Activated CD8-positive, alpha-beta memory T cell treated with anti-CD3 and anti-CD28 coated beads for 24 hours (primary cell): ENCODE results near the gene CLCN4.

Experiments
- DNase-seq: peaks from one replicate; pipeline ENCODE4 v3.0.0-alpha.2; 2020

Gene CLCN4

DNA sequence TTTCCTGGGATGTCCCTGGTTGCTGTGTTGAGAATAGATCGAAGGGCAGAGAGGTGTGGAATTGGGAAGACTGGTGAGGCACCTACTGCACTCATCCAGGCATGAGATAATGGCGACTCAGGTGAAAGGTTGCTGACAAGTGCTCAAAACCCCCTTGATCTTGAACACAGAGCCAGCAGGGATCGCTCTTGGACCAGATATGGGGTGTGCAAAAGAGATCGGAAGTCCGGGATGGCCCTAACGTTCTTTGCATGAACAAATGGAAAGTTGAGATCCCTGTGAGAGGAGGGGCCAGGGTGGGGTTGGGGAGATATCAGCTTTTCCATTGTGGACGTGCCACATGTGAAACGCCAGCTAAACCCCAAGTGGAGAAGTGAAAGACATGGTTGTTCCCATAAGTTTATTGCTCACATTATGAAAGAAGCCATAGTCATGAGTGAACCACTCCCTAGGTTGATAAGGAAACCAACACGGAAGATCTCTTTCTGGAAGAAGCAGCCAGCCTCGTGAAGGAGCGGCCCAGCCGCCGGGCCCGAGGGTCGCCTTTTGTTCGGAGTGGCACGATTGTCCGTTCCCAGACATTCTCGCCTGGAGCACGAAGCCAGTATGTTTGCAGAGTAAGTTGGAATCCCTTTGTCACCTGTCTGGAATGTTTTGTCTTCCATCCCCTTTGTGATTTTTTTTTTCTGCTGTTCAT lies 22.6 kb upstream of the CLCN4 start:
- no peak for DNase-seq

DNA sequence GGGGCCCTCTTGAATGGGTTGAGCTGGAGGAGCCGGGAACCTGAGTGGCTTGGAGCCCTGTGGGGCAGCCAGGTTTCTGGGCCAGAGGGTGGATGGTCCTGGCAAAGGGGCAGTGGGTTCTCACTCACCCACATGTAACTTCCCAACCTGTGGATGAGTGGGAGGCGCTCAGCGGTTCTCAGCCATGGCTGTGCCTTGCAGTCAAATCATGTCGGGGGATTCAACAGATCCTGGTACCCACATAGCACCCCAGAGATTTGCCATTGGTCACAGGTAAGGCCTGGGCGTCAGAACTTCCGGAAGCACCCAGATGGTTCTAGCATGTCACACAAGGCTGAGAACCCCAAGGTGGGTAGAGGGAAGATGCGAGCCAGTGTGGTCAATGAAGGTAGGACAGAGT lies 21.9 kb upstream of the CLCN4 start:
- no peak for DNase-seq

DNA sequence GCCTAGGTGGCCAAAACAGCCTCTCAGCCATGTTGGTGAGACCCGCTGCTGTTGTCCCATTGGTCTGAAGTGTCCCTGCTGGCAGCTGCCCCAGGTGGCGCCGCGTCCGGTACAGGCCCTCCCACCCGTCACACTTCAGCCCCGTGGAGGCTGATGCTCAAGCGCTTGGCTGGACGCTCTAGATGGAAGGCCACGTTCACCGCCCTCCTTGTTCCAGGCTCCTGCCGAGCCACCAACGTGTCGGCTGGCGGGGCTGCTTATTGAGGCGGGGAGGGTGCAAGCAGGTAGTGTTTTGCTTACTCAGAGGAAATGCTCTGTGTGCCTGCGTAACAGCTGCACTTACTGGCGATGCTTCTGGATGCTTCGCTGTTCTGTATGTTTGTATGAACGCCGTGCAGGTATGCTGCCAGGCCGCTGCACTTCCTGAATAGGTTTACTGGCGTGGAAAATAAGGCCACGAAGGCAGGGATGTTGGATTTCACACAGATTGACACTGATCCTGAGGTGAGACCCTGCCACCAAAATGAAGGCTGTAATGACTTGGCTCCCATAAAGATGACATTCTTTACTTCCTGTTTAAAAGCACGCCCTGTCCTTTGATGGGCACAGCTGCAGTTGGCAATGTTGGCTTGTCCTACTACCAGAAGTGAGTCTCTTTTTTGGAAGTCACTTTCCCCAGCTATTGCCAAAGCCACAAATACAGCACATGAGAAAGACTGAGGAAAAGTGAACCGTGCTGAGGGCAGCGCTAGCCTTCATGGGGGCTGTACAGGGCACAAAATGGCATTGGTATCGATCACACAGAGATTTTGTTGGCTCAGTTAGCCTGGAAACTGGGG lies 21.0 kb upstream of the CLCN4 start:
- DNase-seq, result no peak

DNA sequence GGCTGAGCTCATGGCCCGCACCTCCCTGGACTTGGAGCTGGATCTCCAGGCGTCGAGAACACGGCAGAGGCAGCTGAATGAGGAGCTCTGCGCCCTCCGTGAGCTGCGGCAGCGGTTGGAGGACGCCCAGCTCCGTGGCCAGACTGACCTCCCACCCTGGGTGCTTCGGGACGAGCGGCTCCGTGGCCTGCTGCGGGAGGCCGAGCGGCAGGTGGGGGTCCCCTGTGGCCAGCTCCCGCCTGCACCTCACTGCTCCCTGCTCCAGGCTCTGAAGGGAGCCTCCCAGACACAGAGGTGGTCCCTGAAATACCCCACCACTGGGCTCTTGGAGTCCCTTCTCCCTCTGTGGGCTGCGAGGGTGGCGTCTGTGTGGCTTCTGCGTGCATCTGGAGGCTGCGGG lies 18.0 kb upstream of the CLCN4 start:
- DNase-seq, result no peak

DNA sequence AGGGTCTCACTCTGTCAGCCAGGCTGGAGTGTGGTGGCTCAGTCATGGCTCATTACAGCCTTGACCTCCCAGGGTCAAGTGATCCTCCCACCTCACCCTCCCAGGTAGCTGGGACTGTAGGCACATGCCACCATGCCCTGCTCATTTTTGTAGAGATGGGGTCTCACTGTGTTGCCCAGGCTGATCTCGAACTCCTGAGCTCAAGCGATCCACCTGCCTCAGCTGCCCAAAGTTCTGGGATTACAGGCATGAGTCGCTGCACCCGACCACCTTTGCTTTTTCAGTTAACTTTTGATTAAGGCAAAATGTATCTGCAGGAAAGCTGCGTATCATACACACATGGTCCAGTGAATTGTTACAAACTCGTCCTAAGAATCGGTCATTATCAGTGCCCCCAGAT lies 16.5 kb upstream of the CLCN4 start:
- DNase-seq, result no peak

DNA sequence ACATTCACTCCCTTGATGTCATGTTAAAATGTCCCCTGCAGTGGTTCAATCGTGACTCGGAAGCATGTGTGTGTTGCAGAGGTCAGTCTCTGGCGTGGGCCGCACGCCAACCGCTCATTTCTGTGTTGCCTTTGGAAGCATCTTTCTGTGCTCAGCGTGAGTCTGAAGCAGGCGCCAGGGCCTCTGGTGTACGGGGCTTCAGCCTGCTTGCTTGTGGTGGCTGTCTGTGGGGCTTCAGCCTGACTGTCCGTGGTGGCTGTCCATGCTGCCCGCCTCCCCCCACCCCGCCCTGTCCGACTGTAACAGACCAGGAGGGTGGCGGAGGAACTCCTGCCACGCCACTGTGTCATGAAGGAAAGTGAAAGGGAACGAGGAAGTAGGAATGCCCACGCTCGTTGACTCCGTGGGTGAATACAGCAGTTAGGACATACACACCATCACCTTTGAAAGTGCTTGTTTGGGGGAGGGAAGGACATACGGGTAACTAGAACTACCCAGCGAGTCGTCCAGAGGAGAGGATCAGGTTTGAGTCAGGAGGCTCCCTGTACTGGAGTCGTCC lies 14.7 kb upstream of the CLCN4 start:
- DNase-seq, result no peak

DNA sequence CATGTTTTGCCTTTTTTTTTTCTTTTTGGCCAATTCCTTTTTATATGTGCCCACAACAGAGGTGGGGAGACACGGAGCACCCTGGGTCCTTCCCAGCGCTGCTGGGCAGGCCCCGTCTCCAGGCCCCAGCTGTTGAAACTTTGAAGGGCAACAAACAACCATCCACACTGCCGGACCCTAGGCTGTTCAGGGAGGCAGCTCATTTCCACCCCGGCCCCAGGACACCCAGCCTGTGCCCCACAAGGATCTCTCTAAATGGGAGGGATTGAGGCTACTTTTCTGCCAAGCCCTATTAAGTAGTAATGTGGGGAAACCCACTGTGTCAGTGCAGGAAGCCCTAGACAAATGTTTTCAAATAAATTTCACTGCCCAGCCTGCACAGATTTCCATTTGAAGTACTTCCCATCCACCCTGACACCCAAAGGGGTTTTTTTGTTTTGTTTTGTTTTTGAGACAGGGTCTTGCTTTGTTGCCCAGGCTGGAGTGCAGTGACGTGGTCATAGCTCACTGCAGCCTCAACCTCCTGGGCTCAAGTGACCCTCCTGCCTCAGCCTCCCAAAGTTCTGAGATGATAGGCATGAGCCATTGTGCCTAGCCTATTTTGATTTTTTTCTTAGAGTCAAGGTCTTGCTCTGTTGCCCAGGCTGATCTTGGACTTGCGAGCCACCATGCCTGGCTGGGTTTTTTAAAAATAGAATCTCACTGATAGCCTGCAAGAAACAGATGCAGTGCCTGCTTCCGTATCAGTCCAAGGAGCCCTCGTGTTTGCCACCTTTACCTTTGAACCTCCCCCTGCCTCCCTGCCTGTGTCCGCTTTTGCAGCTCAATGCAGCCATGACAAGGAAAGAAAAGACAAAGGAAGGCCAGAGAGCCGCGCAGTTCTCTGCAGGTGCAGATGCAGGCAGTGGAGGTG lies 13.4 kb upstream of the CLCN4 start:
- no peak for DNase-seq

DNA sequence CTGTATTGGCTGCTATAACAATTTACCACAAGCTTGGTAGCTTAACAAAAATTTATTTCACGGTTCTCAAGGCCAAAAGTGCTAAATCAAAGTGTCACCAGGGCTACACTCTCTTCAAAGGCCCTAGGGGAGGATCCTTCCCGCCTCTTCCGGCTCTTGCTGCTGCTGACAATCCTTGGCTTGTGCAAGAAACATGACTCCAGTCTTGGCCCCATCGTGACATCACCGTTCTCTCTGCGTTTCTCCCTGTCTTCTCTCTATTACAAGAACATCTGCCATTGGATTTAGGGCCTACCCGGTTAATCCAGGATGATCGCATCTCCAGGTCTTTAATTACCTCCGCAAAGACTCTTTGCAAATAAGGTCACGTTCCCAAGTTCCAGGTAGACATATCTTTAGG lies 10.4 kb upstream of the CLCN4 start:
- no peak for DNase-seq

DNA sequence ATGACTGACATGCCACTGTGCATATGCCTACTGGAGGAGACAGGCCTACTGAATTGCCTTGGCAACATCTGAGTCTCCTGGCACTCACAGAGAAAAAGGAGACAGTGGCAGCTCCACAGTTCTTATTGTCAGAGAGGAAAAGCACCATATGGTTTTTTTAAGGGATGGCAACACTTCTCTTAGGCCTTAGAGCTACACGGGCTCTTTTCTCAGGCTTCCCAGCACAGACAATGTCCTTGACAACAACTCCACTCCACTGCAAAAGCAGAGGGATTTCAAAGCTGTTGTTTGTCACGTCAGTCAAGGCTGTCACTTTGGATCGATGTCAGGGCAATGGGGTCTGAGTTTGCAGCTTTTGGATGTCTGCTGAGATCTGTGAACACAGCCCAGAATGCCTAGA lies 4.7 kb upstream of the CLCN4 start:
- no peak for DNase-seq

DNA sequence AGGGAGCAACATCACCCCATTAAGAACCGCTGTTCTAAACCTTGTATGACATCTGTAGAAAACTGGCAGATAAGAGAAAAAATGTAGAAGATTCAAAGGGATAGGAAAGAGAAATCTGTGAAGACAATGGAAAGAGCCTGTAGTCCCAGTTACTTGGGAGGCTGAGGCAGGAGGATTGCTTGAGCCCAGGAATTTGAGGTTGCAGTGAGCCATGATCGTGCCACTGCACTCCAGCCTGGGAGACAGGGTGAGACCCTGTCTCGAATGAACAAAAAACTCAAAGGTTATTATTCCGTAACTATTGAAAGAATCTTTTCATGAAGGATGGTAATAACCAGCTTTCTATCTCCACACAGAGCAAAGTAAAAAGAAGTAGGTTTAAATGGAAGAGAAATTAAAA lies 1.6 kb upstream of the CLCN4 start:
- DNase-seq, result no peak

DNA sequence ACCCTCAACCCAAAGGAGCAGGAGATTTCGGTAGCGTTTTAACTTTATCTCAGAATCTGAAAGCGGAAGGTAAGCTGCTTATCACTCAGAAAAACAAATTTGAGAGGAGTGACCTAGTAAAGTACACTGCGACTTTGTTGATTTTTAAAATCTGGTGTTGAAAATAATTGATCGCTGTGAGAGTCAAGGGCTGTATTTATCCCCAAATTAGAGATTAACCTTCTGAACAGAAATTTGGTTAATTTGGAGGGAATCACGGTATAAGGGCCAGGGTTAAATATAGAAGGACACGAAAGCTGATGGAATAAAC lies 212 bp downstream of the CLCN4 start:
- no peak for DNase-seq

DNA sequence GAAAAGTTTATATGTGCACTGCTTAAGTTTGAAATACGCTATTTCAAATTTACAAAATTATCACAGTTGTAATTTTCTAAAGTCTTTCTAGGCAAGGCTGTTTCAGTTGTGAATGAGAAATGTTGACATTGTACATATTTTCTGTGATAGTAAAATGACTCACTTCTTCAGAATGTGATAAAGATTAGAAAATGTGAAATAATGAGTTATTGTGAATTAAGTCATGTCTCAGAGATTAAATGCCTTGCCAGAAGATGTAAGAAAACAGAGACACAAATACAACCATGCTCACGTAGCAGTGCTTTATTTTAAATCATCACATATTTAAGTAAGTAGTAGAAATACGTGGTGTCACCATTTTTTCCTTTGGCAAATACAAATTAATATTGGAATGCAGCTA lies 768 bp downstream of the CLCN4 start:
- no peak for DNase-seq

DNA sequence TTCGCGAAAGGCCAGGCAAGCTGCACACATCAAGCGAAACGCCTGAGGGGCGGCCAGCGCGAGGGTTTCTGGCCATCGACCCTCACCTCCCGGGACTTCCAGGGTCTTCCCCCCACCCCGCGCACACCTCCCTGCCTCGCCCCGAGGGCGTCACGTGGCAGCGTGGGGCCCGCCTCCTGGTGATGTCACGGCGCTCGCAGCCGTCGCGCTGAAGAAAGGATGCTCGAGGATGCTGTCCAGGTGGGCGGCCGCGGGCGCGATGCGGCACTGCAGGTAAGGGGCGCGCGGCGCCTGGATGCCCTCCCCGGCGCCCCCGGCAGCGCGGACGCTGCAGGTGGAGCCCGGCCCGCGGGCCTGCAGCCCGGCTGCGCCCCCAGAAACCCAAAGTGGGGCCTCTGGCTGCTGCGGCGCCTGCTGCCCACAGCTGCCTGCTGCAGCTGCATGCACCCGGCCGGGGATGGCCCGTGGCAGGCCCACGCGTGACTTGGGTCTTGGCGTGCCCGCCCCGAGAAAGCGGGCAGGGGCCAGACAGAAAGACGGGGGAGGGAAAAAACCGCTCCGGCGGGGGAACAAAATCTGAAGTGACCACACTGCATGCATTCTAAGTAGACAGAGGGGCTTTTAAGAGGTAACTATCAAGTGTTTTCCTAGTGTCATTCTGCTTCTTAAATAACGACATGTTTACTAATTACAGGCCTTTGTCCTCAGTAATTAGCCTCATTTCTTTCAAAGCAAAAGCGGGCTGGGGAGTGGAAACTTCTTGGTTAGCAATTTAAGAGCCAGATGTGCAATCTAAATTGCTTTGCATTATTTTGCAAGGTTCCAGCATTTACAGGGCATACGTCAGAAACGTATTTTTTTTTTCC lies 1.7 kb downstream of the CLCN4 start:
- DNase-seq, result no peak

DNA sequence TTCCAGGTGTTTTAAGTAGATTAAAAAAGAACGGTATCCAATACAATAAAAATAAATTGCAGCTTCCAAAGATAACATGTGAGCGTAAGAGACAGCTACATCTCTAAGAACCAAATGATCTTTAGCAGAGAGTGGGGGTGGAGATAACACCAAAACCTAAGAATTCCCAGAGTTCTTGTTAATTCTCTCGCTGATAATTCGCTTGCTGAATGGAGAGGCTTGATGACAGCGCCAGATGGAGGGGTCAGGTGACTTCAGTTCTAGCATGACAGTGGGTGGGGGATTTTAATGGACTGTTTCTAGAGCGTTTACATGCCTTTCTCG lies 2.3 kb downstream of the CLCN4 start:
- no peak for DNase-seq

DNA sequence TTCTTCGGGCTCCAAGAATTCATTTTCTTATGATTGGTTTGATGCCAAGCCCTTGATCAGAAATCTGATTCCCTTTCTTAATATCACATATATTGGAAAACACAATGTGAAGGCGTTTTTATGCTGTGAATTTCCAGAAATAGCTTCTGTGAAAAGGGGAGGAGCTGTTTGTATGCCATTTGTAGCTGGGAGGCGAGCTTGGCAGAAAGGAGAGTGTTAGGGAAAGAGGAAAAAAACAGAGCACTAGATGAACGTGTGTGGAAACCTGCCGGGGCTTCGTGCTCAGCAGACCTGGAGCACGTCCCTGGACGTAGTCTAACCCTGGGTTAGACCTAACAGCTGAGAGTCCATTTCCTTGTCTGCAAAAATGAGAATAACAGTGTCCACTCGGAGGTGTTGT lies 3.4 kb downstream of the CLCN4 start:
- DNase-seq, result no peak

DNA sequence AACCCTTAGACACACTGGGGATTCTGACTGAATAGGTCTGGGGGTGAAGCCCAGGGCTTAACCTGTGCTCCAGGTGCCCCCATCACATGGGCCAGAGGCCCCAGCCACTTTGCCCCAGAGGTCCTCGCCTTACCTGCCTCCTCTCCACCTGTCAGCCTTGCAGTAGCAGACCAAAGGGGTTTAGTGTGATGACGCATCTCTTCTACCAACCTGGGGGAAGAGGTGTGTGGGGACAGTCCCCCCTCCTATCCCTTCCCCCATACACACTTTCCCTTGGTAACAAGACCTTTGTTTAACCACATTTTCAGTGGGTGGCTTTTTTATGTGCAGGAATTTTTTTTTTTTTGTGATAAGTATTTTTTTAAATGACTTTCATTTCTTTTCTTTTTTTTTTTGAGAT lies 6.3 kb downstream of the CLCN4 start:
- DNase-seq, result no peak

DNA sequence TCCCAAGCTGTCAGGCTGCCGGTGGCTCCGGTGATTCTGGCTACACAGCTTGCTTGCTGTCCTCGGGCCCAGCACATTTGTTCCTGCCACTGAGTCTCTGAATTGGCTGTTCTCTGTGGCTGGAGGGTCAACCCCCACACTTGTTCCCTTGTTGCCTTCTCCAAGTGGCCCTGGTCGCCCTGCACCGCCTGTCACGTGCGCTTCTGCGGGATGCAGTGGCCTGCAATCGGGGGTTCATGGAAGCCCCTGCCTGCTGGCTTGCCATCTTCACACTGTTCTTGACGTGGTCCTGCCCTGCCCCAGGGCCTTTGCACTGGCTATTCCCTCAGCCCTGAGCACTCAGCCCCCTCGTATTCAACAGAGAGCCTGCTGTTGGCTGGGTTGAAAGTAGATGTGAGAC lies 8.1 kb downstream of the CLCN4 start:
- no peak for DNase-seq

DNA sequence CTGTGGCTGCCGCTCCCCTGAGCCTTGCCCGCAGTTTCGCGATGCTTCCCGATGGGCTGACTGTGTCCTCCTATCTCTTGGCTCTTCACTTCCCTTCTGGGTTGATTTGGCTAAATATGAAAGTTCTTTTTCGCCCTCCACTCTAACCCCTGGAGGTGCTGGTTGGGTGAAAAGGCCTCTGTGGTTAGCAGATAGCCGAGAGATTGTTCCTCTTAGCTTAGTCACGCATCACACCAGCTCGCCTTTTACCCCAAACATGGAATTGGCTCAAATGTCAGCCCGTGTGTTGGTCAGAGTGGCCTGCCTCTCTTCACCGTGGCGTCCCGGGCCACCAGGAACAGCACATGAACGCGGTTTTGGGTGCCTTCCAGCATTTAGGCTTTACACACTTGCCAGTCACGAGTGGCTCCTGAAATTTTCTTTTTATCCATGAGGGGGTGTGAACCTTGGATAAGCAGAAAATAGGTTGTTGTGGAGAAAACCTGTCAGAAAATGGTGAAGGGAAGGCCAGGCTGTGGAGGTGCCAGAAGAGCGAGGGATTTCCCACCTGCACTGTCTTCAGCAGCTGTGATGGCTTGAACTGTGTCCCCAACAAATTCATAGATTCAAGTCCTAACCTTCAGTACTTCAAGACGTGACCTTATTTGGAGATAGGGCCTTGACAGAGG lies 8.9 kb downstream of the CLCN4 start:
- DNase-seq, result no peak

DNA sequence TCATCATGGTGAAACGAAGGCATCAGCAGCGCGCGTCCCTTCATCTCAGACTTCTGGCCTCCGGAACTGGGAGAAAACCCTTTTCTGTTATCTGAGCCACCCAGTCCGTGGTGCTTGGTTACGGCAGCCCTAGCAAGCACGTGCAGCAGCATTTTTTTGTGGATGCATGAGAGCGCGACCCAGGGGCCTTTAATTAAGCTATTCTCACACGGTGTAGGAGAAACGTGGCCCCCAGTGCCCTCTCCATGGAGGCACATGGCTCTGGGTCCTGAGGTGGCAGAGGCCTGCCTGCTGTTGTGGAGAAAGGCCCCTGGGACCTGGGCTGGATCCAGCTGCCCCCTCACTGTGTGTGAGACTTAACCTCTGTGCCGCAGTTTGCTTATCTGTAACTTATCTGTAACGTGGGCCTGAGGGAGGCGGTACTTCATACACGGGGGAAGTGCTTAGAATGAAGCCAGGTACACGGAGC lies 9.5 kb downstream of the CLCN4 start:
- DNase-seq, result no peak

DNA sequence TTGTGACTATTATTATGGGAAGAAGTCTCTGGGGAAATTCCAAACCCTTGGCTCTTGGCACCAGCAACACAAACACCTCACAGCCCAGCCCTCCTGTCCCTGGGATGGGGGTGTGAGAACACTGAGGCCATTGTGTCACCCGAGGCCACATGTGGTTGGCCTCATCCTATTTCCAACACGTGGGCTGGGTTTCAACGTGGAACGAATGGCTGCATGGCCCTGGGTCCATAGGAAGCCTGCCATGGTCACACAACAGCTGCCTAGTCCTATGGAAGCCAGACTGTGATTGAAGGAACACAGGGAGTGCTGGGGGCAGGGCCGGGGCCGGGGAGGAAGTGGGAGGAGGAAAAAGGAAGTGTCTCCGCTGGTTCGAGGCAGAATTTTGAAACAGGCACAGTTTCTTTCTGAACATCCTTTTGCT lies 10.0 kb downstream of the CLCN4 start:
- no peak for DNase-seq

DNA sequence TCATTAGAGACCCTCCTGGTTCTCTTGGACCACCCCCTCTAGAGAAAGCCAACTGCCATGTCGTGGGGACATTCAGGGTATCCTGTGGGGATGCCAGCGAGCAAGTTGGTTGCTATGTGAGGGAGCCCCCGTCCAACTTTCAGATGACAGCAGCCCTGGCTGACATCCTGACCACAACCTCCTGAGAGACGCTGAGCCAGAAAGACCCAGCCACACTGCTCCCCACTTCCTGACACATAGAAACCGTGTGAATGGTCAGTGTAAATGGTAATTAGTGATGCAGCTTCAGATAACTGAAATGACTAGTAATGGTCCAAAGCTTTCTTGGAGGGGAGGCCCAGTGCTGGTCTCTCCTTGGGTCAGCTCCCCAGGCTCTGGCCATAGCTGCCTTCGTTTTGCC lies 10.8 kb downstream of the CLCN4 start:
- no peak for DNase-seq

DNA sequence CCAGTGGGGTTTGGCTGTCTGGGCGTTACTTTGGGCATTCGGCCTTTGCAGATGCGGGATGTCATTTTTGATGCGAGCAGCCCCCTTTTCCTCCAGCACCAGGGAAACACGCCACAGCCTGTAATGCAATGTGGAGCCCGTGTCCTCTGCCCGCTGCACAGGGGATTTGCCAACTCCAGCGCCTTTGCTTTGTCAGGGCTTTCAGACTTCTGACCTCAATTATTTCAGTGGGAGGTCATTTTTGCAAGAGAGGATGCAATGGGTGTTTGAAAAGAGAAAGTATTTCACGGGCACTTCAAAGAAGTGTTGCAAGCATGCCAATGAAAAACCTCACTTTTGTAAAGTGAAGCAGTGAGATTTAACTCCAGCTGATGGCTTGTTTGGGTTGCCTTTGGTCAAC lies 11.5 kb downstream of the CLCN4 start:
- DNase-seq, result no peak
